ENCODE results near the gene TMEM131. TPM values are rescaled to one million over a fixed set of nuclear protein-coding genes. Genes with fewer than 3 reads are reported as not detected.

The TMEM131 gene
- total RNA-seq, 1 donor from 2014 or later: 14.7 TPM

GRCh38 chr2:97994476-97994875 lies 1.3 kb downstream of the TMEM131 start:
- ATAC-seq (no peak), DNase-seq (ENCODE audit: low spot score) (no peak)

- ATAC-seq: no peak
Observed at GRCh38 chr2:97993926-97994325, 1.8 kb downstream of the TMEM131 start.

GRCh38 chr2:97992836-97993825 lies 2.6 kb downstream of the TMEM131 start:
- ATAC-seq (no peak), DNase-seq (ENCODE audit: low spot score) (no peak)

More at GRCh38 chr2:97993926-97994325, 1.8 kb downstream of the TMEM131 start:
- no peak for DNase-seq (ENCODE audit: low spot score)

- DNase-seq (ENCODE audit: low spot score) (no peak), ATAC-seq (no peak)
Observed at GRCh38 chr2:97991081-97991856, 4.5 kb downstream of the TMEM131 start.

- ATAC-seq: no peak
Observed at GRCh38 chr2:97988722-97989121, 7.0 kb downstream of the TMEM131 start.

GRCh38 chr2:97985998-97986397 lies 9.8 kb downstream of the TMEM131 start:
- DNase-seq (ENCODE audit: low spot score): no peak

More at GRCh38 chr2:97988722-97989121, 7.0 kb downstream of the TMEM131 start:
- DNase-seq (ENCODE audit: low spot score): no peak

GRCh38 chr2:97983698-97984097 lies 12.1 kb downstream of the TMEM131 start:
- ATAC-seq (peak; percentile 94), DNase-seq (ENCODE audit: low spot score) (no peak)

More at GRCh38 chr2:97985998-97986397, 9.8 kb downstream of the TMEM131 start:
- no peak for ATAC-seq

GRCh38 chr2:97983134-97983533 lies 12.6 kb downstream of the TMEM131 start:
- ATAC-seq (no peak), DNase-seq (ENCODE audit: low spot score) (no peak)

GRCh38 chr2:97982621-97983020 lies 13.1 kb downstream of the TMEM131 start:
- ATAC-seq (no peak), DNase-seq (ENCODE audit: low spot score) (no peak)

- no peak for DNase-seq (ENCODE audit: low spot score)
- no peak for ATAC-seq
Observed at GRCh38 chr2:97981961-97982360, 13.8 kb downstream of the TMEM131 start.

- ATAC-seq (no peak), DNase-seq (ENCODE audit: low spot score) (no peak)
Observed at GRCh38 chr2:97979904-97980303, 15.8 kb downstream of the TMEM131 start.

GRCh38 chr2:97974471-97974870 lies 21.3 kb downstream of the TMEM131 start:
- ATAC-seq (no peak), DNase-seq (ENCODE audit: low spot score) (no peak)

- DNase-seq (ENCODE audit: low spot score): no peak
- ATAC-seq: peak; percentile 72
Observed at GRCh38 chr2:97970293-97971060, 25.3 kb downstream of the TMEM131 start.

- no peak for DNase-seq (ENCODE audit: low spot score)
- ATAC-seq: no peak
Observed at GRCh38 chr2:97969081-97970067, 26.4 kb downstream of the TMEM131 start.

GRCh38 chr2:97967931-97968627 lies 27.7 kb downstream of the TMEM131 start:
- ATAC-seq (no peak), DNase-seq (ENCODE audit: low spot score) (no peak)

- ATAC-seq: no peak
- DNase-seq (ENCODE audit: low spot score): no peak
Observed at GRCh38 chr2:97967216-97967592, 28.5 kb downstream of the TMEM131 start.

- DNase-seq (ENCODE audit: low spot score): no peak
Observed at GRCh38 chr2:97966545-97967215, 29.1 kb downstream of the TMEM131 start.

GRCh38 chr2:97965116-97965515 lies 30.6 kb downstream of the TMEM131 start:
- DNase-seq (ENCODE audit: low spot score) (no peak), ATAC-seq (no peak)

More at GRCh38 chr2:97966545-97967215, 29.1 kb downstream of the TMEM131 start:
- ATAC-seq: peak; percentile 61
